H9 (cell line): Measurements from ENCODE around the gene WDPCP. TPM values are rescaled to one million over a fixed set of nuclear protein-coding genes. Genes with fewer than 3 reads are reported as not detected.

ENCODE experiments used
- DNase-seq: peaks from one replicate; pipeline ENCODE4 v3.0.0-alpha.2; 2017
- H2AFZ ChIP-seq: one replicate; pipeline ENCODE4 v1.6.1; 2013; ENCODE audit warnings: mild to moderate bottlenecking, low read length, control low read depth, moderate library complexity
- H2AK5ac ChIP-seq: 2 replicates; pipeline ENCODE4 v1.6.1; 2013; ENCODE audit warnings: low read length, control low read depth, mixed read lengths; ENCODE audit not compliant: insufficient read length
- H2BK120ac ChIP-seq: one replicate; pipeline ENCODE4 v1.6.1; 2013; ENCODE audit warnings: low read depth, mild to moderate bottlenecking, low read length, control low read depth, inconsistent platforms; ENCODE audit not compliant: poor library complexity, severe bottlenecking
- H2BK12ac ChIP-seq: 2 replicates; pipeline ENCODE4 v1.6.1; 2013; ENCODE audit warnings: low read length, control low read depth, mixed read lengths, low read depth; ENCODE audit not compliant: insufficient read length
- H2BK15ac ChIP-seq: 2 replicates; pipeline ENCODE4 v1.6.1; 2013; ENCODE audit warnings: low read depth, low read length, control low read depth
- H2BK20ac ChIP-seq: one replicate; pipeline ENCODE4 v1.6.1; 2013; ENCODE audit warnings: low read depth, mild to moderate bottlenecking, low read length, control low read depth, inconsistent platforms; ENCODE audit not compliant: poor library complexity, severe bottlenecking
- H2BK5ac ChIP-seq: 2 replicates; pipeline ENCODE4 v1.6.1; 2013; ENCODE audit warnings: low read length, control low read depth, mixed read lengths; ENCODE audit not compliant: insufficient read length
- H3K14ac ChIP-seq: 2 replicates; pipeline ENCODE4 v1.6.1; 2013; ENCODE audit warnings: low read length, control low read depth; ENCODE audit not compliant: insufficient read depth
- H3K18ac ChIP-seq: 2 replicates; pipeline ENCODE4 v1.6.1; 2013; ENCODE audit warnings: low read depth, mild to moderate bottlenecking, mixed read lengths, low read length, control low read depth; ENCODE audit not compliant: insufficient read length
- H3K23ac ChIP-seq: 2 replicates; pipeline ENCODE4 v1.6.1; 2013; ENCODE audit warnings: low read length, control low read depth, mixed read lengths, low read depth; ENCODE audit not compliant: insufficient read length
- H3K23me2 ChIP-seq: 2 replicates; pipeline ENCODE4 v1.6.1; 2013; ENCODE audit warnings: low read depth, mild to moderate bottlenecking, mixed read lengths, low read length, control low read depth; ENCODE audit not compliant: insufficient read length, poor library complexity, severe bottlenecking
- H3K27ac ChIP-seq: 2 replicates; pipeline ENCODE4 v1.5.1; 2013; ENCODE audit warnings: low read length, control low read depth, mixed read lengths, low read depth; ENCODE audit not compliant: insufficient read length
- H3K27me3 ChIP-seq: 2 replicates; pipeline ENCODE4 v1.6.1; 2013; ENCODE audit warnings: low read length, control low read depth, inconsistent platforms; ENCODE audit not compliant: insufficient read depth
- H3K4ac ChIP-seq: 2 replicates; pipeline ENCODE4 v1.6.1; 2013; ENCODE audit warnings: low read depth, mild to moderate bottlenecking, control low read depth, inconsistent platforms, low read length, moderate library complexity
- H3K4me1 ChIP-seq: 2 replicates; pipeline ENCODE4 v1.6.1; 2013; ENCODE audit warnings: low read length, control low read depth, inconsistent platforms; ENCODE audit not compliant: insufficient read depth
- H3K4me2 ChIP-seq: 2 replicates; pipeline ENCODE4 v1.6.1; 2013; ENCODE audit warnings: low read length, control low read depth, mixed read lengths; ENCODE audit not compliant: insufficient read length, insufficient read depth
- H3K56ac ChIP-seq: 2 replicates; pipeline ENCODE4 v1.6.1; 2013; ENCODE audit warnings: low read depth, mild to moderate bottlenecking, mixed read lengths, low read length, control low read depth; ENCODE audit not compliant: insufficient read length
- H3K79me1 ChIP-seq: 2 replicates; pipeline ENCODE4 v1.6.1; 2013; ENCODE audit warnings: low read depth, mild to moderate bottlenecking, moderate library complexity, low read length, control low read depth, inconsistent platforms; ENCODE audit not compliant: insufficient read depth, poor library complexity, severe bottlenecking
- H3K79me2 ChIP-seq: 2 replicates; pipeline ENCODE4 v1.6.1; 2013; ENCODE audit warnings: low read length, control low read depth, inconsistent platforms; ENCODE audit not compliant: insufficient read depth
- H3K9ac ChIP-seq: 2 replicates; pipeline ENCODE4 v1.6.1; 2013; ENCODE audit warnings: low read length, control low read depth, mixed read lengths; ENCODE audit not compliant: insufficient read length; ENCODE audit errors: extremely low read depth
- H3K9me3 ChIP-seq: one replicate; pipeline ENCODE4 v1.6.1; 2013; ENCODE audit warnings: low read depth, low read length, inconsistent platforms; ENCODE audit not compliant: control insufficient read depth
- H3T11ph ChIP-seq: one replicate; pipeline ENCODE4 v1.6.1; 2013; ENCODE audit warnings: mild to moderate bottlenecking, low read length, control low read depth, inconsistent platforms
- H4K20me1 ChIP-seq: one replicate; pipeline ENCODE4 v1.6.1; 2013; ENCODE audit not compliant: control insufficient read depth, insufficient read length, insufficient read depth
- H4K5ac ChIP-seq: 2 replicates; pipeline ENCODE4 v1.6.1; 2013; ENCODE audit warnings: low read depth, mild to moderate bottlenecking, mixed read lengths, low read length, control low read depth; ENCODE audit not compliant: insufficient read length
- H4K8ac ChIP-seq: replicated peaks from 2 replicates; pipeline ENCODE4 v1.6.1; 2013; ENCODE audit warnings: low read length, control low read depth, mixed read lengths, low read depth; ENCODE audit not compliant: insufficient read length
- H4K91ac ChIP-seq: 2 replicates; pipeline ENCODE4 v1.6.1; 2013; ENCODE audit warnings: low read depth, mild to moderate bottlenecking, moderate library complexity, mixed read lengths, low read length, control low read depth; ENCODE audit not compliant: insufficient read length
- H3K27ac Mint-ChIP-seq, 3 experiments: 2 replicates in 2 of 3; 3 replicates in 1 of 3; pipeline ENCODE4 v1.8.0; 2020 to 2021; ENCODE audit warnings: mixed read lengths in 3 of 3, mild to moderate bottlenecking in 1 of 3, moderate library complexity in 1 of 3
- H3K27me3 Mint-ChIP-seq: 2 replicates; pipeline ENCODE4 v1.8.0; 2021; ENCODE audit warnings: low read depth, mild to moderate bottlenecking, moderate library complexity, mixed read lengths
- H3K36me3 Mint-ChIP-seq, 3 experiments: 2 replicates in 2 of 3; 3 replicates in 1 of 3; pipeline ENCODE4 v1.8.0; 2020 to 2021; ENCODE audit warnings: low read depth in 3 of 3, mixed read lengths in 3 of 3; ENCODE audit not compliant: insufficient read depth in 1 of 3
- H3K4me1 Mint-ChIP-seq, 2 experiments: 2 replicates each; pipeline ENCODE4 v1.8.0; 2020; ENCODE audit warnings: mixed read lengths in 2 of 2
- H3K4me3 Mint-ChIP-seq, 2 experiments: 2 replicates in 1 of 2; 3 replicates in 1 of 2; pipeline ENCODE4 v1.8.0; 2020 to 2021; ENCODE audit warnings: mild to moderate bottlenecking in 2 of 2, mixed read lengths in 2 of 2, moderate library complexity in 1 of 2
- H3K9me3 Mint-ChIP-seq, 2 experiments: 2 replicates in 1 of 2; 3 replicates in 1 of 2; pipeline ENCODE4 v1.8.0; 2020; ENCODE audit warnings: mild to moderate bottlenecking in 2 of 2, mixed read lengths in 2 of 2, moderate library complexity in 1 of 2
- CTCF ChIP-seq: fragments of 200-600 bp; sonication (generic); conservative IDR thresholded peaks from 3 replicates; pipeline ENCODE4 v1.8.0; 2021; ENCODE audit warnings: antibody characterized with exemption, mild to moderate bottlenecking
- WGBS: extraction: QIAGEN DNeasy Blood & Tissue Kit; methylation state at CpG from one replicate; pipeline ENCODE4 v1.1.7; 2013; ENCODE audit warnings: missing lambda C conversion rate, low lambda C conversion rate, mixed read lengths; ENCODE audit not compliant: insufficient read length; ENCODE audit errors: extremely low coverage; 5-methylcytosine and 5-hydroxymethylcytosine counted together
- total RNA-seq: library from RNA; stranded (reverse); gene quantifications from 2 replicates; pipeline ENCODE4 v1.2.1, GENCODE V29; 2021

WDPCP gene
- total RNA-seq, 1 experiment from 2014 or later: 22.4 TPM

- Histone ChIP-seq H3K79me1 (no peaks in the 10 kb centered on the region), H3K23ac (no peak overlapping the region), H4K8ac (no peak overlapping the region), H3K4ac (no peak overlapping the region), H3K9me3 (no peaks in the 10 kb centered on the region), H3K4me2 (no peak overlapping the region), H3K56ac (no peak overlapping the region), H2BK5ac (no peak overlapping the region), H3K14ac (no peak overlapping the region), H3K18ac (no peak overlapping the region), H3K27ac (no peak overlapping the region), H4K91ac (no peak overlapping the region), H2AFZ (no peak overlapping the region), H2BK12ac (no peak overlapping the region), H2BK20ac (no peak overlapping the region), H4K20me1 (no peaks in the 10 kb centered on the region), H2AK5ac (no peak overlapping the region), H3K4me1 (no peaks in the 10 kb centered on the region), H3K27me3 (no peaks in the 10 kb centered on the region), H2BK15ac (no peak overlapping the region), H3K9ac (no peak overlapping the region), H4K5ac (no peak overlapping the region), H3T11ph (no peak overlapping the region), H2BK120ac (no peak overlapping the region), H3K23me2 (no peaks in the 10 kb centered on the region), H3K79me2 (no peaks in the 10 kb centered on the region)
- Mint-ChIP-seq H3K4me3 (no peak overlapping the region), H3K9me3 (peaks cover 23 to 24% of the 10 kb centered on the region in 2 experiments), H3K27ac (no peak overlapping the region), H3K27me3 (peaks cover 2% of the 10 kb centered on the region; the same call in 1 of the 2 replicates), H3K4me1 (0 out of 4 replicates have a peak, but pooled peaks cover 0 to 3% of the 10 kb centered on the region in 2 experiments), H3K36me3 (peaks cover 0 to 18% (median 4%) of the 10 kb centered on the region in 3 experiments; a peak in 5 of 7 replicates)
- TF ChIP-seq CTCF: no peak
- DNase-seq: no peak
- no CpG with 5 or more reads among the region's 1 CpG for WGBS
Measured at GRCh38 chr2:63104482-63104881, 483.8 kb downstream of the WDPCP start.
